GM12878 (cell line): ENCODE measurements around the gene CUTA. TPM values are rescaled to one million over a fixed set of nuclear protein-coding genes. Genes with fewer than 3 reads are reported as not detected.

Experiments
- FOS ChIP-seq: IDR thresholded peaks from 3 replicates; pipeline ENCODE4 v1.6.1; 2011; ENCODE audit warnings: borderline replicate concordance; ENCODE audit not compliant: insufficient read length; ENCODE audit errors: extremely low read depth
- IKZF2 ChIP-seq, 2 experiments: fragments of 450-650 bp; IDR thresholded peaks; 2 replicates each; pipeline ENCODE4 v1.6.1; 2017; ENCODE audit warnings: mild to moderate bottlenecking in 2 of 2, moderate library complexity in 2 of 2
- KAT2A ChIP-seq: conservative IDR thresholded peaks from 2 replicates; pipeline ENCODE4 v1.6.1; 2011; ENCODE audit warnings: low read depth, low read length; ENCODE audit not compliant: control insufficient read depth
- LARP7 ChIP-seq: fragments of 450-650 bp; IDR thresholded peaks from 2 replicates; pipeline ENCODE4 v1.6.1; 2017; ENCODE audit warnings: mild to moderate bottlenecking
- MTA2 ChIP-seq: fragments of 450-650 bp; IDR thresholded peaks from 2 replicates; pipeline ENCODE4 v1.6.1; 2016; ENCODE audit warnings: low read depth, mild to moderate bottlenecking, moderate library complexity
- MYB ChIP-seq: fragments of 150-350 bp; IDR thresholded peaks from 2 replicates; pipeline ENCODE4 v1.6.1; 2014; ENCODE audit warnings: mild to moderate bottlenecking, low read depth, low read length, borderline replicate concordance
- NR2F1 ChIP-seq: fragments of 450-650 bp; conservative IDR thresholded peaks from 2 replicates; pipeline ENCODE4 v1.6.1; 2017; ENCODE audit warnings: mild to moderate bottlenecking
- NRF1 ChIP-seq: conservative IDR thresholded peaks from 2 replicates; pipeline ENCODE4 v1.6.1; 2011; ENCODE audit warnings: mild to moderate bottlenecking, low read depth, low read length, improper control_type of control experiment
- POLR2AphosphoS5 ChIP-seq: IDR thresholded peaks from 2 replicates; pipeline ENCODE4 v1.6.1; 2011; ENCODE audit warnings: mild to moderate bottlenecking, low read length, inconsistent platforms
- SRF ChIP-seq, 2 experiments: IDR thresholded peaks; 2 replicates each; pipeline ENCODE4 v1.6.1; 2011; ENCODE audit warnings: low read depth in 2 of 2, low read length in 2 of 2, mild to moderate bottlenecking in 1 of 2, moderate library complexity in 1 of 2
- TCF7 ChIP-seq: IDR thresholded peaks from 2 replicates; pipeline ENCODE4 v1.6.1; 2014; ENCODE audit warnings: antibody characterized with exemption, borderline replicate concordance
- YBX1 ChIP-seq: fragments of 450-650 bp; IDR thresholded peaks from 2 replicates; pipeline ENCODE4 v1.6.1; 2016; ENCODE audit warnings: antibody characterized with exemption
- polyA plus RNA-seq, 11 experiments: library from polyadenylated mRNA; depleted of rRNA in 4 of 11; unstranded in 6 of 11; stranded (reverse) in 5 of 11; fragments of >200 nt; fragmentation: Nextera tagmentation in 4 of 11; fragmentation: Illumina TruSeq in 1 of 11; extraction: Ambion mirVana in 4 of 11; extraction: Trizol in 1 of 11; gene quantifications; 1 replicate in 1 of 11; 2 replicates in 10 of 11; pipeline versions ENCODE4 v1.2.1 to v1.2.3, GENCODE V29; 2011 to 2016; ENCODE audit warnings: inconsistent platforms in 2 of 11, missing spikeins in 2 of 11, low read depth in 1 of 11
- total RNA-seq, 4 experiments: library from RNA; depleted of rRNA in 3 of 4; stranded (reverse); fragments of >200 nt in 3 of 4; fragmentation: Illumina TruSeq in 1 of 4; extraction: Trizol in 1 of 4; gene quantifications; 2 replicates each; pipeline versions ENCODE4 v1.2.1 to v1.2.3, GENCODE V29; 2013 to 2021
- TF ChIP-seq, protein P1 (sequence below): IDR thresholded peaks from 2 replicates; pipeline ENCODE4 v1.6.1; 2012; ENCODE audit warnings: improper control_type of control experiment, low read depth, low read length; ENCODE audit not compliant: insufficient replicate concordance
- TF ChIP-seq, protein P2 (sequence below): IDR thresholded peaks from 2 replicates; pipeline ENCODE4 v1.6.1; 2012; ENCODE audit warnings: mild to moderate bottlenecking, low read depth, low read length
- TF ChIP-seq, protein P3 (sequence below): IDR thresholded peaks from 2 replicates; pipeline ENCODE4 v1.6.1; 2011; ENCODE audit warnings: borderline replicate concordance, low read depth, mild to moderate bottlenecking, moderate library complexity, mixed read lengths, low read length; ENCODE audit not compliant: insufficient read depth; ENCODE audit errors: extremely low read length
- TF ChIP-seq, protein P4 (sequence below): fragments of 150-350 bp; IDR thresholded peaks from 2 replicates; pipeline ENCODE4 v1.6.1; 2014; ENCODE audit warnings: mild to moderate bottlenecking, low read depth, low read length

Gene CUTA
- total and polyA plus RNA-seq, 10 of the 15 experiments (the other 5 are each of a cell fraction or from before 2014, with no cell fraction given): 102 to 293 (median 189) TPM

DNA sequence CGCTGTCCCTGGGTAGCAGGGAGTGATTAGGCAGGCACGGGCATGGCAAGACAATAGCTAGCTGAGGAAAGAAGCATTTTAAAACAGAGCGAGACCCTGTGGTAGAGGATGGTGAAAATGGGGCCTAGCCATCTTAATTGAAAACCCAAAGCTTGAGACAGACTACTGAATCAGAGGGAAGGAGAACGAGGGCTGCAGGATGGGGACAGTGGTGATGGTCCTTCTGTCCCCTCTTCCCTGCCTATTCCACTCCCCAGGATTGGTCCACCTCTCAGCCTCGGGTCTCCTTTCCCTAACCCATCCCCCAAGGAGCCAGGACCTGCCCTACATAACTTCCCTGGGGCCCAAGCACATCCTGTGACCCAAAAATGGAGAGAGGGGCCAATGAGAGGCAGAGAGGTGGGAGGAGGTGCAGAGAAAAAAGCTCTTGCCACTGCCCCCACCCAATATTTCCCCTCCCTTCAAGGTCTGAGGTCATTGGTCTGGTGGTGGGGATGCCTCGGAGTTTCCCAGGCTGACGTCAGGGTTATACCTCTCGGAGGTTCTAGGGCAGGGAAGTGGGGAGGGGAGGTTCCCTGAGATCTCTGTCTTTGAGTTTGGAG, 884 bp upstream of the CUTA start (continued):
- TF ChIP-seq, protein P1, sequence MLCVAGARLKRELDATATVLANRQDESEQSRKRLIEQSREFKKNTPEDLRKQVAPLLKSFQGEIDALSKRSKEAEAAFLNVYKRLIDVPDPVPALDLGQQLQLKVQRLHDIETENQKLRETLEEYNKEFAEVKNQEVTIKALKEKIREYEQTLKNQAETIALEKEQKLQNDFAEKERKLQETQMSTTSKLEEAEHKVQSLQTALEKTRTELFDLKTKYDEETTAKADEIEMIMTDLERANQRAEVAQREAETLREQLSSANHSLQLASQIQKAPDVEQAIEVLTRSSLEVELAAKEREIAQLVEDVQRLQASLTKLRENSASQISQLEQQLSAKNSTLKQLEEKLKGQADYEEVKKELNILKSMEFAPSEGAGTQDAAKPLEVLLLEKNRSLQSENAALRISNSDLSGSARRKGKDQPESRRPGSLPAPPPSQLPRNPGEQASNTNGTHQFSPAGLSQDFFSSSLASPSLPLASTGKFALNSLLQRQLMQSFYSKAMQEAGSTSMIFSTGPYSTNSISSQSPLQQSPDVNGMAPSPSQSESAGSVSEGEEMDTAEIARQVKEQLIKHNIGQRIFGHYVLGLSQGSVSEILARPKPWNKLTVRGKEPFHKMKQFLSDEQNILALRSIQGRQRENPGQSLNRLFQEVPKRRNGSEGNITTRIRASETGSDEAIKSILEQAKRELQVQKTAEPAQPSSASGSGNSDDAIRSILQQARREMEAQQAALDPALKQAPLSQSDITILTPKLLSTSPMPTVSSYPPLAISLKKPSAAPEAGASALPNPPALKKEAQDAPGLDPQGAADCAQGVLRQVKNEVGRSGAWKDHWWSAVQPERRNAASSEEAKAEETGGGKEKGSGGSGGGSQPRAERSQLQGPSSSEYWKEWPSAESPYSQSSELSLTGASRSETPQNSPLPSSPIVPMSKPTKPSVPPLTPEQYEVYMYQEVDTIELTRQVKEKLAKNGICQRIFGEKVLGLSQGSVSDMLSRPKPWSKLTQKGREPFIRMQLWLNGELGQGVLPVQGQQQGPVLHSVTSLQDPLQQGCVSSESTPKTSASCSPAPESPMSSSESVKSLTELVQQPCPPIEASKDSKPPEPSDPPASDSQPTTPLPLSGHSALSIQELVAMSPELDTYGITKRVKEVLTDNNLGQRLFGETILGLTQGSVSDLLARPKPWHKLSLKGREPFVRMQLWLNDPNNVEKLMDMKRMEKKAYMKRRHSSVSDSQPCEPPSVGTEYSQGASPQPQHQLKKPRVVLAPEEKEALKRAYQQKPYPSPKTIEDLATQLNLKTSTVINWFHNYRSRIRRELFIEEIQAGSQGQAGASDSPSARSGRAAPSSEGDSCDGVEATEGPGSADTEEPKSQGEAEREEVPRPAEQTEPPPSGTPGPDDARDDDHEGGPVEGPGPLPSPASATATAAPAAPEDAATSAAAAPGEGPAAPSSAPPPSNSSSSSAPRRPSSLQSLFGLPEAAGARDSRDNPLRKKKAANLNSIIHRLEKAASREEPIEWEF: no peak
- TF ChIP-seq KAT2A (no peak), YBX1 (no peak), TCF7 (no peak), FOS (no peak), MYB (no peak), SRF (IDR thresholded peaks at IDR 0.05; ENCODE audit: low read depth in 2 of 2, low read length in 2 of 2) (peak in 1 of 2 experiments; percentile 52; a peak in 1 of 4 replicates), NRF1 (no peak), POLR2AphosphoS5 (peak; percentile 48; the same call in 1 of the 2 replicates), MTA2 (0 out of 2 replicates have a peak, but pooled peaks have one; percentile 42), LARP7 (no peak), IKZF2 (IDR thresholded peaks at IDR 0.05) (peak in 1 of 2 experiments; percentile 6; a peak in 1 of 4 replicates), NR2F1 (no peak)
- TF ChIP-seq, protein P2, sequence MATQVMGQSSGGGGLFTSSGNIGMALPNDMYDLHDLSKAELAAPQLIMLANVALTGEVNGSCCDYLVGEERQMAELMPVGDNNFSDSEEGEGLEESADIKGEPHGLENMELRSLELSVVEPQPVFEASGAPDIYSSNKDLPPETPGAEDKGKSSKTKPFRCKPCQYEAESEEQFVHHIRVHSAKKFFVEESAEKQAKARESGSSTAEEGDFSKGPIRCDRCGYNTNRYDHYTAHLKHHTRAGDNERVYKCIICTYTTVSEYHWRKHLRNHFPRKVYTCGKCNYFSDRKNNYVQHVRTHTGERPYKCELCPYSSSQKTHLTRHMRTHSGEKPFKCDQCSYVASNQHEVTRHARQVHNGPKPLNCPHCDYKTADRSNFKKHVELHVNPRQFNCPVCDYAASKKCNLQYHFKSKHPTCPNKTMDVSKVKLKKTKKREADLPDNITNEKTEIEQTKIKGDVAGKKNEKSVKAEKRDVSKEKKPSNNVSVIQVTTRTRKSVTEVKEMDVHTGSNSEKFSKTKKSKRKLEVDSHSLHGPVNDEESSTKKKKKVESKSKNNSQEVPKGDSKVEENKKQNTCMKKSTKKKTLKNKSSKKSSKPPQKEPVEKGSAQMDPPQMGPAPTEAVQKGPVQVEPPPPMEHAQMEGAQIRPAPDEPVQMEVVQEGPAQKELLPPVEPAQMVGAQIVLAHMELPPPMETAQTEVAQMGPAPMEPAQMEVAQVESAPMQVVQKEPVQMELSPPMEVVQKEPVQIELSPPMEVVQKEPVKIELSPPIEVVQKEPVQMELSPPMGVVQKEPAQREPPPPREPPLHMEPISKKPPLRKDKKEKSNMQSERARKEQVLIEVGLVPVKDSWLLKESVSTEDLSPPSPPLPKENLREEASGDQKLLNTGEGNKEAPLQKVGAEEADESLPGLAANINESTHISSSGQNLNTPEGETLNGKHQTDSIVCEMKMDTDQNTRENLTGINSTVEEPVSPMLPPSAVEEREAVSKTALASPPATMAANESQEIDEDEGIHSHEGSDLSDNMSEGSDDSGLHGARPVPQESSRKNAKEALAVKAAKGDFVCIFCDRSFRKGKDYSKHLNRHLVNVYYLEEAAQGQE: no peak
- TF ChIP-seq, protein P3, sequence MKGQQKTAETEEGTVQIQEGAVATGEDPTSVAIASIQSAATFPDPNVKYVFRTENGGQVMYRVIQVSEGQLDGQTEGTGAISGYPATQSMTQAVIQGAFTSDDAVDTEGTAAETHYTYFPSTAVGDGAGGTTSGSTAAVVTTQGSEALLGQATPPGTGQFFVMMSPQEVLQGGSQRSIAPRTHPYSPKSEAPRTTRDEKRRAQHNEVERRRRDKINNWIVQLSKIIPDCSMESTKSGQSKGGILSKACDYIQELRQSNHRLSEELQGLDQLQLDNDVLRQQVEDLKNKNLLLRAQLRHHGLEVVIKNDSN: no peak
- TF ChIP-seq, protein P4, sequence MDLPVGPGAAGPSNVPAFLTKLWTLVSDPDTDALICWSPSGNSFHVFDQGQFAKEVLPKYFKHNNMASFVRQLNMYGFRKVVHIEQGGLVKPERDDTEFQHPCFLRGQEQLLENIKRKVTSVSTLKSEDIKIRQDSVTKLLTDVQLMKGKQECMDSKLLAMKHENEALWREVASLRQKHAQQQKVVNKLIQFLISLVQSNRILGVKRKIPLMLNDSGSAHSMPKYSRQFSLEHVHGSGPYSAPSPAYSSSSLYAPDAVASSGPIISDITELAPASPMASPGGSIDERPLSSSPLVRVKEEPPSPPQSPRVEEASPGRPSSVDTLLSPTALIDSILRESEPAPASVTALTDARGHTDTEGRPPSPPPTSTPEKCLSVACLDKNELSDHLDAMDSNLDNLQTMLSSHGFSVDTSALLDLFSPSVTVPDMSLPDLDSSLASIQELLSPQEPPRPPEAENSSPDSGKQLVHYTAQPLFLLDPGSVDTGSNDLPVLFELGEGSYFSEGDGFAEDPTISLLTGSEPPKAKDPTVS: no peak
